Measurements from ENCODE around the gene MAP2K1.

DNA sequence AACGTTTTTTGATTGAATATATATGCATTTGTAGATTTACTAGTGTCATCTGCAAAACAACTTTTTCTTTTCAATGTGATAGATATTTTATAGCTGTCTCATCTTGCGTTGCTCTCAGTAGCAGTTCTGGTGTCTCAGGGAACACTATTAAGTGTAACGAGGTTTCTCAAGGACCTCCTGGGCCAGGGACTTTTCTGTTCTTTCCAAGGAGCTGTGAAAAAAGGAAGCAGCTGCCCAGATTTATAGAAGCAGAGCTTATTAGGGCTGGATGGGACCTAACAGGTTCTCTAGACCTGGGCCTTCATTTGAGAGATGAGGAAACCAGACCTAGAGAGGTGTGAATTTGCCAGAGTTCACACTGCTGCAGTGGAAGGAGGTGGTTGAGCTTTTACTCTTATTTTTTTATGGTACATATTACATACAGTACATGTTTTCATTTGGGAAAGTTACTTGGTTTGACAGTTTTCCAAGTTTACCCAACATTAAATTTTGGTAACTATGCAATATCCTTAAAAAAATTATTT lies 16.1 kb downstream of the MAP2K1 start:
- TF ChIP-seq ZNF274 (IDR thresholded peaks at IDR 0.05; ENCODE audit: low read depth, low read length) (no peak), YY1 (IDR thresholded peaks at IDR 0.05; ENCODE audit: insufficient read depth, insufficient read length) (no peak)

All from NT2/D1 (cell line).